ENCODE data around the gene TMEM17.
"Not testable (repeated sequence)": the region's sequence is repeated elsewhere in the genome, so short reads cannot be mapped to it uniquely, and the experiment has no call there.

Gene TMEM17, protein sequence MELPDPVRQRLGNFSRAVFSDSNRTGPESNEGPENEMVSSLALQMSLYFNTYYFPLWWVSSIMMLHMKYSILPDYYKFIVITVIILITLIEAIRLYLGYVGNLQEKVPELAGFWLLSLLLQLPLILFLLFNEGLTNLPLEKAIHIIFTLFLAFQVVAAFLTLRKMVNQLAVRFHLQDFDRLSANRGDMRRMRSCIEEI

GRCh38 chr2:62505750-62506420 lies at the start of gene TMEM17:
Gene TMEM17, minus strand, starts transcription at chr2:62506195. Its CDS starts 66 bp downstream, at chr2:62506129.
- DNase-seq (ENCODE audit: low spot score), result peak; percentile 94

DNA sequence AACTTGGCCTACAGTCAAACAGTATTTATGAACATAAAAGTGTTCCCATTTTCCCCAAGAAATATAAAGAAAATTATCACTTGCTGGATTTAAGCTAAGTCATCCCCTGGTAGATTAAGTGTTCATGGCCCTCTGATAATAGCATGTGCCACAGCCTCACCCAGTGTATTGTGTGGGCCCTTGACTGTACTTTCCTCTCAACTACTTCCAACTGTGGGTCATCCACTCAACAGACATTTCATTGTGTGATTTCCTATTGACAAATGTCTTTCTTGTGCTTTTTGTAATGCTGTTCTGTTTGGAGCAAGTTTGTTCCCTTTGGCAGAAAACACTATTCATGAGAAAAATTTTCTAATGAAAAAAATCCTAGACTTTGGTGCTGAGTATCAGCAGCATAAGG lies 48.4 kb upstream of the TMEM17 start:
- no peak for DNase-seq (ENCODE audit: low spot score)

DNA sequence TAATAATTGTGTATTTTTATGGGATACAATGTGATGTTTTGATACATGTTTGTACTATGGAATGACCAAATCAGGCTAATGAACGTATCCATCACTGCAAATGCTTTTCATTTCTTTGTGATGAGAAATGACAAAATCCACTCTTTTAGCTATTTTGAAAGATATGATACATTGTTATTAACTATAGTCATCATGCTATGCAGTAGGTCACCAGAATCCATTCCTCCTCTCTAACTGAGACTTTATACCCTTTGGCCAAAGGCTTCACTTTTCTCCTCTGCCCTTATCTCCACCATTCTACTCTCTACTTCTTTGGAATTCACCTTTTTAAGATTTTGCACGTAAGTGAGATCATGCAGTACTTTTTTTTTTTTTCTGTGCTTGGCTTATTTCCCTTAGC lies 44.5 kb upstream of the TMEM17 start:
- DNase-seq (ENCODE audit: low spot score), result peak; percentile 20

DNA sequence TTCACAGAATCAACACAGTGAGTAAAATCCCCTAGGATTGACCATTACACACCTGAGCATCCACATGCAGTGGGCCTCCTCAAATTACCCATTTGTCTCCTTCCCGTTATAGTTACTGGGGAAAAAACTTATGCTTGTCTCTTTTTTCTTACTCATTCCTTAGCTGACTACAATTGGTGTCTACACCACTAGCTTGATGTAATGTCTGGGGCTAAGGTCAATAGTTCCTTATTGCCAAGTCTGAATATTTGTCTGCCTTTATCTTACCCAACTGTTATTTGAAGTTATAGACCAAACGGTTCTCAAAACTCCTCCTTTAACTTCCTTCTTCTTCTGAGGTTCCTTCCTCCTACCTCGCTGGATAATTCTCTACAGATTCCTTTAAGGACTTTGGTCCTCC lies 41.9 kb upstream of the TMEM17 start:
- no peak for DNase-seq (ENCODE audit: low spot score)

DNA sequence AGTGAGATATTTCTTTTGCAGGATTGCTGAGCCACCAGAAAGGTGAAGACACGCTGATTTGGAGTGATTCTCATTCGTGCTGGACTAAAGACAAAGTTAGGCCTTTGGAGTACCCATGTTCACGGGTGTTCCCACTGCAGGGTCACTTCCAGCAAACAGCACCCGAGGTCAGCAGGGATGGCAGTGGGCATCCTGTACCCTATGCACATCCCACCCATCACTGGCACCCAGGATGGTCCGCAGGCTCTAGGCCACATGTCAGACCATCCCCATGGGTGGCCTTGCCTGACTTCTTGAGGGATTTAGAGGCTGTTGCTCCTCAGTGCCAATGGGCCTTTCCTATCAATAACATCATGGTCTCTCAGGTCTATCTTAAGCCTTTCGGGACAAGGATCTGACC lies 39.3 kb upstream of the TMEM17 start:
- DNase-seq (ENCODE audit: low spot score), result no peak

GRCh38 chr2:62540408-62541168 lies 34.6 kb upstream of the TMEM17 start:
- DNase-seq (ENCODE audit: low spot score), result no peak

- DNase-seq (ENCODE audit: low spot score), result no peak
These were observed 33.8 kb upstream of the TMEM17 start for GRCh38 chr2:62539606-62540407.

GRCh38 chr2:62538756-62539155 lies 32.8 kb upstream of the TMEM17 start:
- no peak for DNase-seq (ENCODE audit: low spot score)

- DNase-seq (ENCODE audit: low spot score), result no peak
These were observed 31.8 kb upstream of the TMEM17 start for GRCh38 chr2:62537814-62538213.

DNA sequence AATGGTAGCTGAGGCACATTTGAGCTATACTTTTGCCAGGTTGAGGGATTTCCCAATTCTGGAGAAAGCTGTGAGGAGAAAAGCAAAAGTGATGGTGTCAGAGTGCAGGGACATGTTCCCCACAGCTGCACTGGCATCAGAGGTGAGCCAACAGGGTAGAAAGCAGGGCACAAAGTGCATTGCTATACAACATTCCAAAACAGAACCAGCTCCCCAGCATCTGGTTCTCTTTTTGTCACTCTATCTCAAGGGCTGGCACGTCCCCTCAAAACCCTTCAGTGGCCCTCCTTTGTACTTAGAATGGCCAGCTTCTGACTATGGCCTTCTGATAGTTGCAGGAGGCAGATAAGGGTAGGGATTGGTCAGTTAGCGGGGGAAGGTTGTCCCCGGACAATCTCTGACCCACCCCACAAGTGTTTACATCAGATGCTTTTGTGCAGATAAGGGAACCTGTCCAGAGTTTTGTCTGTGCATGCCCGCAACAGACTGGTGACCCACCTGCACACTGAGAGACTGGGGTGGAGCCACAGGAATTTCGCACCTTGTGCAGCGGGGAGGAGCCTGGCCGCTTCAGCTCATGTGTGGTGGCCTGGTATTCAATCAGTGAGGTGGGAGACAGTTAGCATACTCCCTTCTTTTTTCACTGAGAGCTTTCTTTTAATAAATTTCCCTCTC lies 31.0 kb upstream of the TMEM17 start:
- no peak for DNase-seq (ENCODE audit: low spot score)

DNA sequence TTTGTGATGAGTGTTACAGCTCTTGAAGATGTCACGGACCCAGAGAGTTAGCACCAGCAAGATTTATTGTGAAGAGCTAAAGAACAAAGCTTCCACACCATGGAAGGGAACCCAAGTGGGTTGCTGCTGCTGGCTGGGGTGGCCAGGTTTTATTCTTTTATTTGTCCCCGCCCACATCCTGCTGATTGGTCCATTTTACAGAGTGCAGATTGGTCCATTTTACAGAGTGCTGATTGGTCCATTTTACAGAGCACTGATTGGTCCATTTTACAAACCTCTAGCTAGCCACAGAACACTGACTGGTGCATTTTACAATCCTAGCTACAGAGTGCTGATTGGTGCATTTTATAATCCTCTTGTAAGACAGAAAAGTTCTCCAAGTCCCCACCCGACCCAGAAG lies 29.5 kb upstream of the TMEM17 start:
- DNase-seq (ENCODE audit: low spot score), result not testable (repeated sequence)

GRCh38 chr2:62531594-62531993 lies 25.6 kb upstream of the TMEM17 start:
- no peak for DNase-seq (ENCODE audit: low spot score)

- no peak for DNase-seq (ENCODE audit: low spot score)
These were observed 23.8 kb upstream of the TMEM17 start for GRCh38 chr2:62529758-62530157.

DNA sequence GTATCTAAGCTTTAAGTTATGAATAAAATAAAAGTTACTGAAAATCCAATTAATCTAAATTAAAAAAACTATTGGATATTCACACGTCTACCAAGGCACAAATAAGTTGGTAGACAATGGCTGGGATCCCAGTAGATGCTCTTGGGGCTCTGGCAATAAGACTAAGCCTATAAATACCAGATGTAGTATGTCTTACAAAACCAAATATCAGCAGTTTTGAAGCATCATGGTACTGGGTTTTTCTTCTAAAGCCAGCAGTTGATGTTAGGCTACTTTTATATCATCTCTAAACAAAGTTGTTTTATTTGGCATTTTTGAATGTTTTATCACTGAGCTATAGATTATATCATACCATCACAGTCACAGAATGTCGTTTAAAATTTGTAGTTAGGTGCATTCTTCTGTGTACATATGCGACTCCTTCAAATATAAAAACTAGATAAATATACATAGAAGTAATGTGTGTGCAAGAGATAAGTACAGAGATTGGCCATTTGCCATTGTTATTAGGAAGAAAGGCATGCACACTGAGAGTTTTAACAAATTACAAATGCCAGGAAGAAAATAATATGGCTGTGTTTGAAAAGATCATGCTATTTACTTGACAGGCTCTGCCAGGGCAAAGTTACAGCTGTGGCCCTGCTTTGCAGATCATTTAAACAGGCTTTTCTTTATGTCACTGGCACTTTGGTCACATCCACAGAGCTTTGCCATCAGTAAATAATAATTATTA lies 21.6 kb upstream of the TMEM17 start:
- no peak for DNase-seq (ENCODE audit: low spot score)

GRCh38 chr2:62526531-62527381 lies 20.8 kb upstream of the TMEM17 start:
- no peak for DNase-seq (ENCODE audit: low spot score)

GRCh38 chr2:62525549-62526269 lies 19.7 kb upstream of the TMEM17 start:
- DNase-seq (ENCODE audit: low spot score), result no peak

- DNase-seq (ENCODE audit: low spot score), result peak; percentile 25
These were observed 18.4 kb upstream of the TMEM17 start for GRCh38 chr2:62524293-62524941.

DNA sequence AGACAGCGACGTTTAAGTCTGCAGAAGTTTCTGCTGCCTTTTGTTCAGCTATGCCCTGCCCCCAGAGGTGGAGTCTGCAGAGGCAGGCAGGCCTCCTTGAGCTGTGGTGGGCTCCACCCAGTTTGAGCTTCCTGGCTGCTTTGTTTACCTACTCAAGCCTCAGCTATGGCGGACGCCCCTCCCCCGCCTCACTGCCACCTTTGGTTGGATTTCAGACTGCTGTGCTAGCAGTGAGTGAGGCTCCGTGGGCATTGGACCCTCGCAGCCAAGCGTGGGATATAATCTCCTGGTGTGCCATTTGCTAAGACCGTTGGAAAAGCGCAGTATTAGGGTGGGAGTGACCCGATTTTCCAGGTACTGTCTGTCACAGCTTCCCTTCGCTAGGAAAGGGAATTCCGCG lies 15.1 kb upstream of the TMEM17 start:
- not testable (repeated sequence) for DNase-seq (ENCODE audit: low spot score)

GRCh38 chr2:62512384-62512783 lies 6.4 kb upstream of the TMEM17 start:
- DNase-seq (ENCODE audit: low spot score), result no peak
